ENCODE measurements around the gene MYO9A. TPM values are rescaled to one million over a fixed set of nuclear protein-coding genes. Genes with fewer than 3 reads are reported as not detected.

MYO9A gene
- total and polyA plus RNA-seq, 2 donors (not counting 1 experiment from before 2014, with no cell fraction given), result 6.2 to 66.1 TPM

DNA sequence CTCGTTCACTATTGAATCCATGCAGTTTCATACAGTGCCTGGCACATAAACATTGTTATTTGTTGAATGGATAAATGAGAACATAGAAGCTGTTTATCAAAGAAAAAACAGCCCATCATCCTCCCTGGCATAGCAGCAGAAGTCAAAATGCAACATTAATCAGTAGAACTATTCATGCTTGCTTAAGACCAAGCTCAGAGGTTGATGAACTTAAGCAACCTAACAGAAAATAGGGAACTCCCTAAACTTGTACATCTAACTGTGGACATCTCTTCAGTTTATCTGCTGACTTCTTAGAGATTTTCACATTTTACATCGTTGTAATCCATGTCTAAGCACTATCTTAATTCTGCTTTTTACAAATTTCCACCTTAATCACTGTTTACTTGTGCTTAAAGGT, 29.5 kb upstream of the MYO9A start:
- no peak overlapping the region for H3K4me3 Mint-ChIP-seq
- H3K27ac Mint-ChIP-seq, result no peak overlapping the region
- H4K20me1 ChIP-seq (ENCODE audit: control insufficient read depth, insufficient read depth, low read length, poor library complexity, severe bottlenecking), result no peaks in the 10 kb centered on the region
- intact Hi-C loops (cut with micrococcal nuclease), result no loop called here
- no peaks in the 10 kb centered on the region for H3K4me1 ChIP-seq (ENCODE audit: control insufficient read depth in 2 of 2, insufficient read depth in 2 of 2, low read length in 2 of 2)
- H3K4me3 ChIP-seq (ENCODE audit: control extremely low read depth in 1 of 5, extremely low read depth in 1 of 5, insufficient read depth in 1 of 5, low read depth in 2 of 5, low read length in 4 of 5), result no peak overlapping the region
- H3K27me3 ChIP-seq (replicated peaks in 1 of 4; ENCODE audit: control extremely low read depth in 1 of 4, control insufficient read depth in 3 of 4, insufficient read depth in 4 of 4, low read length in 3 of 4), result no peaks in the 10 kb centered on the region
- no peak overlapping the region for H3K27ac ChIP-seq (ENCODE audit: low read length in 2 of 2)
- no peak for DNase-seq
- no peak overlapping the region for H3K4me2 ChIP-seq (replicated peaks; ENCODE audit: low read depth, low read length, poor library complexity, severe bottlenecking)
- WGBS (ENCODE audit: insufficient coverage), result no CpG with 5 or more reads among the region's 2 CpGs
- no peaks in the 10 kb centered on the region for H3K9me3 ChIP-seq (ENCODE audit: control extremely low read depth in 1 of 3, control insufficient read depth in 2 of 3, insufficient read depth in 1 of 3, low read length in 2 of 3)
- CTCF ChIA-PET, result interaction anchor here (1.0 to 1.6 kb wide), 3 partner anchors 9 to 404 kb away, joined by 3 to 6 read pairs (median 4); no protein-coding TSS in a partner anchor
- peaks cover 3% of the 10 kb centered on the region for H3K27me3 Mint-ChIP-seq
- POLR2A ChIA-PET, result no interaction called here
- no peaks in the 10 kb centered on the region for H3K36me3 ChIP-seq (replicated peaks in 1 of 2; ENCODE audit: control extremely low read depth in 1 of 2, control insufficient read depth in 1 of 2, extremely low read depth in 1 of 2, insufficient read depth in 2 of 2, low read length in 1 of 2)
- no peak overlapping the region for H3K9ac ChIP-seq (ENCODE audit: low read length)
- no peaks in the 10 kb centered on the region for H3K9me3 Mint-ChIP-seq (ENCODE audit: insufficient read depth)
- TF ChIP-seq, protein P1, sequence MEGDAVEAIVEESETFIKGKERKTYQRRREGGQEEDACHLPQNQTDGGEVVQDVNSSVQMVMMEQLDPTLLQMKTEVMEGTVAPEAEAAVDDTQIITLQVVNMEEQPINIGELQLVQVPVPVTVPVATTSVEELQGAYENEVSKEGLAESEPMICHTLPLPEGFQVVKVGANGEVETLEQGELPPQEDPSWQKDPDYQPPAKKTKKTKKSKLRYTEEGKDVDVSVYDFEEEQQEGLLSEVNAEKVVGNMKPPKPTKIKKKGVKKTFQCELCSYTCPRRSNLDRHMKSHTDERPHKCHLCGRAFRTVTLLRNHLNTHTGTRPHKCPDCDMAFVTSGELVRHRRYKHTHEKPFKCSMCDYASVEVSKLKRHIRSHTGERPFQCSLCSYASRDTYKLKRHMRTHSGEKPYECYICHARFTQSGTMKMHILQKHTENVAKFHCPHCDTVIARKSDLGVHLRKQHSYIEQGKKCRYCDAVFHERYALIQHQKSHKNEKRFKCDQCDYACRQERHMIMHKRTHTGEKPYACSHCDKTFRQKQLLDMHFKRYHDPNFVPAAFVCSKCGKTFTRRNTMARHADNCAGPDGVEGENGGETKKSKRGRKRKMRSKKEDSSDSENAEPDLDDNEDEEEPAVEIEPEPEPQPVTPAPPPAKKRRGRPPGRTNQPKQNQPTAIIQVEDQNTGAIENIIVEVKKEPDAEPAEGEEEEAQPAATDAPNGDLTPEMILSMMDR (IDR thresholded peaks at IDR 0.05), result no peak
- TF ChIP-seq EZH2 (IDR thresholded peaks at IDR 0.05; ENCODE audit: borderline replicate concordance, insufficient read depth, low read depth, low read length, poor library complexity, severe bottlenecking), result no peak
- H3K4me1 Mint-ChIP-seq, result no peaks in the 10 kb centered on the region
- no peak overlapping the region for H2AFZ ChIP-seq (ENCODE audit: insufficient read depth, low read depth, low read length, poor library complexity, severe bottlenecking)
- ATAC-seq (ENCODE audit: low read depth), result no peak
- no peaks in the 10 kb centered on the region for H3K79me2 ChIP-seq (ENCODE audit: control insufficient read depth, insufficient read depth, low read length)

DNA sequence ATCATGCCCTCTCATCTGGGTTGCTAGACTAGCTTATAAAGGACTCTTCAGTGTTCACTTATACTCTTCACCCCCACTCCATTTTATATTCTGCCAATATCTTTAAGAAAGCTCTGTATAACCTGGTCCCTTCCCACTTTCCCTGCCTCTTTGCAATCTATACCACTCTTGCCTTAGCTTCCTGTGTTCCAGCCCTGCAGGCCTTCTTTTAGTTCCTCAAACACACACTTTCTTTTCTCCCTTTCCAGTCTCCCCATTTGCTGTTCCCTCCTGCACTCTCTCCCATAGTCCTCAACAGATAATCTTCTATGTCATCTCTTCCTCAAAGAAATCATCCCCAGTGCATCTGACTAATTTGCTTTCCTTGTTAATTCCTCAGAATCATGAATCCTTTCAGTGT, 29.0 kb upstream of the MYO9A start:
- TF ChIP-seq EZH2 (IDR thresholded peaks at IDR 0.05; ENCODE audit: borderline replicate concordance, insufficient read depth, low read depth, low read length, poor library complexity, severe bottlenecking), result no peak
- TF ChIP-seq, protein P1 (IDR thresholded peaks at IDR 0.05), result no peak
- no peaks in the 10 kb centered on the region for H4K20me1 ChIP-seq (ENCODE audit: control insufficient read depth, insufficient read depth, low read length, poor library complexity, severe bottlenecking)
- H3K36me3 ChIP-seq (replicated peaks in 1 of 2; ENCODE audit: control extremely low read depth in 1 of 2, control insufficient read depth in 1 of 2, extremely low read depth in 1 of 2, insufficient read depth in 2 of 2, low read length in 1 of 2), result no peaks in the 10 kb centered on the region
- H3K9me3 ChIP-seq (ENCODE audit: control extremely low read depth in 1 of 3, control insufficient read depth in 2 of 3, insufficient read depth in 1 of 3, low read length in 2 of 3), result no peaks in the 10 kb centered on the region
- H3K27me3 Mint-ChIP-seq, result peaks cover 3% of the 10 kb centered on the region
- intact Hi-C loops (cut with micrococcal nuclease), result no loop called here
- no peaks in the 10 kb centered on the region for H3K79me2 ChIP-seq (ENCODE audit: control insufficient read depth, insufficient read depth, low read length)
- H3K4me3 Mint-ChIP-seq, result no peak overlapping the region
- no peak overlapping the region for H3K9ac ChIP-seq (ENCODE audit: low read length)
- H3K4me3 ChIP-seq (ENCODE audit: control extremely low read depth in 1 of 5, extremely low read depth in 1 of 5, insufficient read depth in 1 of 5, low read depth in 2 of 5, low read length in 4 of 5), result no peak overlapping the region
- H3K27me3 ChIP-seq (replicated peaks in 1 of 4; ENCODE audit: control extremely low read depth in 1 of 4, control insufficient read depth in 3 of 4, insufficient read depth in 4 of 4, low read length in 3 of 4), result no peaks in the 10 kb centered on the region
- H3K4me1 ChIP-seq (ENCODE audit: control insufficient read depth in 2 of 2, insufficient read depth in 2 of 2, low read length in 2 of 2), result no peaks in the 10 kb centered on the region
- no peak overlapping the region for H3K27ac Mint-ChIP-seq
- H2AFZ ChIP-seq (ENCODE audit: insufficient read depth, low read depth, low read length, poor library complexity, severe bottlenecking), result no peak overlapping the region
- CTCF ChIA-PET, result interaction anchor here (1.6 kb wide), 1 partner anchor 9 kb away, joined by 6 read pairs; no protein-coding TSS in a partner anchor
- H3K9me3 Mint-ChIP-seq (ENCODE audit: insufficient read depth), result no peaks in the 10 kb centered on the region
- H3K27ac ChIP-seq (ENCODE audit: low read length in 2 of 2), result no peak overlapping the region
- no peaks in the 10 kb centered on the region for H3K4me1 Mint-ChIP-seq
- DNase-seq, result no peak
- no peak for ATAC-seq (ENCODE audit: low read depth)
- no peak overlapping the region for H3K4me2 ChIP-seq (replicated peaks; ENCODE audit: low read depth, low read length, poor library complexity, severe bottlenecking)
- POLR2A ChIA-PET, result no interaction called here

All from B cell (primary cell).